HG02981 (cell line): ENCODE data around the gene IFIT5.
"Not testable (repeated sequence)": the region's sequence is repeated elsewhere in the genome, so short reads cannot be mapped to it uniquely, and the experiment has no call there.

Source experiments
- ATAC-seq: cut with Tn5 transposase; IDR thresholded peaks from one replicate; pipeline ENCODE4 v1.9.1; 2021; ENCODE audit warnings: mild to moderate bottlenecking, moderate library complexity; ENCODE audit not compliant: unreplicated experiment

IFIT5 gene

GRCh38 chr10:89427629-89428028 is 13.3 kb downstream of the IFIT5 start:
- ATAC-seq = no peak

- no peak for ATAC-seq
These were observed 14.5 kb downstream of the IFIT5 start for GRCh38 chr10:89428877-89429276.

GRCh38 chr10:89431977-89432376 is 17.6 kb downstream of the IFIT5 start:
- no peak for ATAC-seq

DNA sequence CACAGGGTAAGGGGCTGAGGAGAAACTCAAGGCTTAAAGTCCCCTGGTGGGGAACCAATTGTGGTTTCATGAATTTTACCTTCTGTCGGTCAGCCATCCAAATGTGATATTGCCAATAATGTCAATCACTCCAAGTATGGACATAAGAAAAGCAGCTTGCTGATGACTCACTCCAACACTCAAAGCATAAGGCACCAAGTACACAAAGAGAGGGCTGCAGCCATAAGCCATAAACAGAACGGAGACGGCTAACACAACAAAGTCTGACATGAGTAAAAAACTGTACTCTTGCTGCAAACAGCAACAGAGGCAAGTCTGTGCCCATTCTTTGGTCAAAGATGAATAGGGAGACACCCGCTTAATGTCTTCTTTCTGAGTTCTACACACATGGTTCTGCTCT is 24.2 kb downstream of the IFIT5 start:
- no peak for ATAC-seq

DNA sequence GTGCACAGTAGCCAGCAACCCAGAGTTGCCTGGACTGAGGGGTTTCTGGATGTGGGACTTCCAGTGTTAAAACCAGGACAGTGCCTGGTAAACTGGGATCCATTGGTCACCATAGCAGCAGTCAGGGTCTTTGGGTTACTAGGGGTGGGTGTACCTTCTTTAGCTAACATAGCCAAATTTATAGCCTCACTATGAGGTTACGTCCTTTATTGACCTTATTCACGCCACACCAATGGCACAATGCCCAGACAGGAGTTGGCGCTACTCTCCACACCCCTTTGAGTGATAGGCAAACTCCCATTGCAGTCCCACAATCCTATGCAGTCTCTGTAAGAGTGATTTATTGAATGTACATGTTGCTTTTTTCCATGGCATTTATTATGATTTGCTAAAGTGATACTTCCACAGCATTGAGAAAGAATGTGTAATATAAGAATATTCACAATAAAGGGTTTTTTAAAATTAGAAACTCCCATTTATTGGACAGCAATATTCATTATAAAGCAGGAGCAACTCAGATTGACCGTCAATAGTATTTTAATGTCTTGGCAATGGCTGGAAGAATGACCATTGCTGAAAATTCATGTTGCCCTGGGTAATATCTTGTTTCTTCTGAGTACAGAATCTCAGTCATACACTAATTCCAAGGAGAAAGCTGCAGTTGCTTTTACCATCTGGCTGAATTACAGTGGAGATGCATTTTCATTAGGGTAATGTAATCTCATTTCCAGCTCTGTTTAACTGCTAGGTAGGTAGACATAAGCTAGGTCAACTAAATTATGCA is 26.1 kb downstream of the IFIT5 start:
- ATAC-seq = no peak

DNA sequence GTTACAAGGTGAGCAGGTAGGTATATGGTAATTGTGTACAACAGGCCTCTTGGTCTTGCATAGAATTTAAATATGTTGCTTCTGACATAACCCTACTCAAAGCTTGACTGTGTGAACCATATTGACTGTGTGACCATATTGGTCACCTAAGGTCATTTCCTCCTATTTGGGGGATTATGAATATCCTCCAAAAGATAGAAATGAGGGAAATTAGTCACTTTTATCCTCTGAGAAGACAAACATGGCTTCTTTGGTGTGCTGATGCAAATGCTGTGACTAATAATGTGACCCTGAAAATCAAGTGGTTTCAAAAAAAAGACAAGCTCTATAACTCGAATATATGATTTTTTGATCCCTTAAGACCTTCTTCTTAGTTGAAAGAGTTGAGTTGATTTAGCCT is 27.9 kb downstream of the IFIT5 start:
- ATAC-seq = no peak

DNA sequence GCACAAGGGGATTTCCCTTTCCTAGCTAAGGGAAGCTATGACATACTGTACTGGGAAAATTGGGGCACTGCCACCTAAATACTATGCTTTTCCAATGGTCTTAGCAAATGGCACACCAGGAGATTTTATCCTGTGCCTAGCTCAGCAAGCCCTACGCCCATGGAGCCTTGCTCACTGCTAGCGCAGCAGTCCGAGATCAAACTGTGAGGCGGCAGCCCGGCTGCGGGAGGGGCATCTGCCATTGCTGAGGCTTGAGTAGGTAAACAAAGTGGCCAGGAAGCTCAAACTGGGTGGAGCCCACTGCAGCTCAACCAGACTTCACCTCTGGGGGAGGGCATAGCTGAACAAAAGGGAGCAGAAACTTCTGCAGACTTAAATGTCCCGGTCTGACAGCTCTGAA is 30.5 kb downstream of the IFIT5 start:
- not testable (repeated sequence) for ATAC-seq

DNA sequence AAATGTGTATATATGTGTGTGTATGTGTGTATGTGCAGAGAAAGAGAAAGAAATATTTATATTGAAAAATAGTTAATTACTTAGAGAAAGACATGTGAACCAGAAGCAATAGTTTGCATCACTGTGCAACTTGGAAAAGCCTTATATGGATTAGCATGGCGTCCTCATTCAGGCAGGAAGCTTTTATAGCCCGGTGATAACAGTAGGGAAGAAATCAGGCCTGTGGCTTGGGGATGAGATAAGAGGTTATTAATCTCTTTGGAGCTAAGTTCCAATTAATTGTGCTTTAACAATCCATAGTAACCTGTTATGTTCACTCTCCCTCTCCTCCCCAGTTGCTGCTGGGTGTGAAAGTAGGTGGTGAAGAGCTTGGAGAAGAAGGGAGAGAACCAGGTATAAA is 36.5 kb downstream of the IFIT5 start:
- no peak for ATAC-seq

DNA sequence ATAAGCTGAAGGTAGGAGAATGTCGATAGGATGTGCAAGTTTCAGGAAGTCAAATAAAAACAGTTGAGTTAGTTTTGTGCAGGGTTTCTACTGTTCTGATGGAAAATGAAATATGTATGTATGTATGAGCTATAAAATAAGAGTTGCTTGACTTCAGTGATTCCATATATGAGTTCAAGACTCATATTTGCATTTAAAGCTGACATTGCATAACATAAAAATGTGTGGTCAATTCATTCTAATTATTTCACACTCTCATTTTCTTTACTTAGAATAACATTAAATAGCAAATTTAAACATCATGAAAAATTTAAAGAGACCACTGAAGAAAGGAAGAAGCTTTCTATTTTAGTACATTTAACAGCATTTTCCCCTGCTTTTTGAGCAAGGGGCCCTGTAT is 37.8 kb downstream of the IFIT5 start:
- ATAC-seq = no peak

- ATAC-seq = no peak
These were observed 40.4 kb downstream of the IFIT5 start for GRCh38 chr10:89454561-89455347.

DNA sequence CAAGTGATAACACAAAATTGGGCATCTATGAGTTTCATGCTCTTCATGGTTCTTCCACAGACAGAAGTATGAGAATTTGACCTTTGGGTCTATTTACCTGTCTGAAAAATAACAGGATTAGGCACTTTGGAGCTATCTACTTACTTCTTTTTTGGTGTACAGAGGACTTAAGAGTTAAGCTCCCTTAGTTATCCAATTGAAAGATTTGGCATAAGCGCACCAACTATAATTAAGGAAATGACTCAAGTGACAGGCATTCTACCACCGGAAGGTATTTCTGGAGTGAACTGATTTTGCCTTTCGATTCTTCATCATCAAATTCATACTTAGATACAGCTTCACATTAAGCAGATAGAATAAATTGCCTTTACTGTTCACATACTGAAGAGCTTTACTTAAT is 43.9 kb downstream of the IFIT5 start:
- ATAC-seq = no peak

GRCh38 chr10:89458784-89459183 is 44.4 kb downstream of the IFIT5 start:
- ATAC-seq = no peak

DNA sequence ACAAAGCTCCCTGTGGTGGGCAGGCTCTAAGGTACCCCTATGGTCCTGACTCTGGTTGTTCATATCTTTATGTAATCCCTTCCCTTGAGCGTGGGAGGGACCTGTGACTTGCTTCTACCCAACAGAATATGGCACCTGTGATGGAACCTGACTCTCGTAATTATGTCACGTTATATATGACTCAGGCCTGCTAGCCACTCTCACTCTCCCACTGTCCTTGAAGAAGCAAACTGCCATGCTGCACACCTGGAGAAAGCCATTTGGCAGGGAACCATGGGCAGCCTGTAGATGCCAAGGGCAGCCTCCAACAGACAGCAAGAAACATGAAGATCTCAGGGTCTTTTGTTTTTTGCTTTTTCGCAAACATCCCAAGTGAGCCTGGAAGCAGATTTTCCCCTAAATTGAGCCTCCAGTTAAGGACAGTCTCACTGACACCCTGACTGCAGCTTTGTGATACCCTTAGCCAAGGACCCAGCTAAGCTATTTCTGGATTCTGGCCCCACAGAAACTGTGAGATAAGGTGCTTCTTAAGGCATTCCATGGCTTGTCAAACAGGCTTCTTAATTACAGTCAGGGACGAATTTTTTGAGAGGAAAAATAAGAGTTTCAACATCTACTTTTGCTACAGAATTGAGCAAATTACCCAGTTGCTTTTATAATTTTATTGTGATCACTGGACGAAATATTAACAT is 49.6 kb downstream of the IFIT5 start:
- no peak for ATAC-seq

- ATAC-seq = no peak
These were observed 50.8 kb downstream of the IFIT5 start for GRCh38 chr10:89465196-89465595.

- no peak for ATAC-seq
These were observed 52.2 kb downstream of the IFIT5 start for GRCh38 chr10:89466599-89467035.

DNA sequence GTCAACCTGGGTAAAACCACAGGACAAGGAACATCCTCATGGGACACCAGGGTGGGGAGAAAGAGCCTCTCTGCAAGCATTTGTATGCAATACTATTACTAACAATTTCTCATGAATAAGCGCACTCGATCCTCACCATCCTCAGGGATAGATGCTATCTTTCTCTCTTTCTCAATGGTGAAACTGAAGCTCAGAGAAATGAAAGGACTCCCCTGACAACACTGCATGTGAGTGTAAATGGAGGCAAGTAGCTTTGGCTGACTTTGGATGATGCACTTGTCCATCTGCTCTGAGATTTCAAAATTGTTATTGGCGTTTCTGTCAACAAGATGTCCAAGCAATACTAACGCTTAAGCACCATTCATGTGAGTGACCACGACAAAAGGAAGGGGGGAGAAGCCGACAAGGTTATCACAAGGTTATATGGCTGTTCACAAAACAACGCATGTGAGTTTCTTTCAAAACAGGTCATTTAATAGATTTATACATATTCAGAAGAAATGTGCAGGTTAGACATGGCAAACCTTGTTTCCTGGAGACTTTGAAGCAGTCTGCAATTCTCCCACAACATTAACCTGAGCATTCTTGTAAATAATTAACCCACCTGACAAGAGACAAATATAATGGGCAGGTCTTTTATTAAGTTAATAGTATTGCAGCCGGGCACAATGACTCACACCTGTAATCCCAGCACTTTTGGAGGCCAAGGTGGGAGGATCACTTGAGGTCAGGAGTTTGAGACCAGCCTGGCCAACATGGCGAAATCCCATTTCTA is 54.0 kb downstream of the IFIT5 start:
- ATAC-seq = no peak

GRCh38 chr10:89469517-89469916 is 55.1 kb downstream of the IFIT5 start:
- no peak for ATAC-seq
